HL-60/S4 treated with retinoic acid at 250 ng/mL for 4 days and 3 days (cell line): Measurements from ENCODE around the gene ATG7.
"Not testable (repeated sequence)": the region's sequence is repeated elsewhere in the genome, so short reads cannot be mapped to it uniquely, and the experiment has no call there.

Source experiments
- in situ Hi-C: fragments of 300-500 bp; cut with MboI; formaldehyde crosslinking; loops from 2 replicates; pipeline ENCODE4 v1.7.0; 2022; ENCODE audit warnings: low sequenced_read_pairs

ATG7 gene

GRCh38 chr3:11250902-11251806, 21.0 kb upstream of the ATG7 start:
- in situ Hi-C loops, result no loop called here

- in situ Hi-C loops, result no loop called here
Measured at GRCh38 chr3:11251807-11252176, 20.4 kb upstream of the ATG7 start.

GRCh38 chr3:11254876-11255275, 17.3 kb upstream of the ATG7 start:
- in situ Hi-C loops, result no loop called here

GRCh38 chr3:11255537-11255936, 16.7 kb upstream of the ATG7 start:
- in situ Hi-C loops, result not testable (repeated sequence)

GRCh38 chr3:11258958-11259357, 13.2 kb upstream of the ATG7 start:
- in situ Hi-C loops, result no loop called here

GRCh38 chr3:11260460-11260859, 11.7 kb upstream of the ATG7 start:
- in situ Hi-C loops, result no loop called here

- in situ Hi-C loops, result no loop called here
Measured at GRCh38 chr3:11269007-11269406, 3.2 kb upstream of the ATG7 start.

GRCh38 chr3:11272906-11273574, 843 bp downstream of the ATG7 start:
- in situ Hi-C loops, result no loop called here

- in situ Hi-C loops, result no loop called here
Measured at GRCh38 chr3:11273891-11274291, 1.7 kb downstream of the ATG7 start.

- in situ Hi-C loops, result no loop called here
Measured at GRCh38 chr3:11274566-11275142, 2.5 kb downstream of the ATG7 start.

- in situ Hi-C loops, result no loop called here
Measured at GRCh38 chr3:11275926-11276325, 3.7 kb downstream of the ATG7 start.

- in situ Hi-C loops, result no loop called here
Measured at GRCh38 chr3:11276901-11277300, 4.7 kb downstream of the ATG7 start.

GRCh38 chr3:11282250-11283138, 10.3 kb downstream of the ATG7 start:
- in situ Hi-C loops, result no loop called here

GRCh38 chr3:11283139-11283475, 10.9 kb downstream of the ATG7 start:
- in situ Hi-C loops, result no loop called here

- in situ Hi-C loops, result no loop called here
Measured at GRCh38 chr3:11284011-11284410, 11.8 kb downstream of the ATG7 start.

- in situ Hi-C loops, result no loop called here
Measured at GRCh38 chr3:11285471-11285870, 13.3 kb downstream of the ATG7 start.

- in situ Hi-C loops, result no loop called here
Measured at GRCh38 chr3:11287404-11287803, 15.2 kb downstream of the ATG7 start.

- in situ Hi-C loops, result no loop called here
Measured at GRCh38 chr3:11288021-11288491, 15.9 kb downstream of the ATG7 start.

GRCh38 chr3:11288786-11289637, 16.8 kb downstream of the ATG7 start:
- in situ Hi-C loops, result no loop called here

- in situ Hi-C loops, result no loop called here
Measured at GRCh38 chr3:11289864-11290263, 17.7 kb downstream of the ATG7 start.
